GM23338 (cell line): Measurements from ENCODE around the gene LAMC3. TPM values are rescaled to one million over a fixed set of nuclear protein-coding genes. Genes with fewer than 3 reads are reported as not detected.

ENCODE experiments used
- CREB1 ChIP-seq: fragments of 250-450 bp; sonication (Bioruptor Pico); IDR thresholded peaks from 2 replicates; pipeline ENCODE4 v1.5.0; 2020; ENCODE audit warnings: low read depth, mild to moderate bottlenecking, moderate library complexity
- CTCF ChIP-seq, 2 experiments: fragments of 200-600 bp in 1 of 2; sonication (generic) in 1 of 2; conservative IDR thresholded peaks; 2 replicates each; pipeline versions ENCODE4 v1.5.1 to v1.6.1; 2016 to 2017; ENCODE audit warnings: antibody characterized with exemption in 2 of 2, low read depth in 2 of 2, mild to moderate bottlenecking in 2 of 2, moderate library complexity in 1 of 2
- EZH2 ChIP-seq: fragments of 200-600 bp; sonication (generic); IDR thresholded peaks from one replicate; pipeline ENCODE4 v1.8.0; 2017; ENCODE audit warnings: antibody characterized with exemption, mild to moderate bottlenecking, low read depth; ENCODE audit not compliant: unreplicated experiment
- EZH2phosphoT487 ChIP-seq: fragments of 200-600 bp; sonication (generic); IDR thresholded peaks from one replicate; pipeline ENCODE4 v1.8.1; 2018; ENCODE audit warnings: antibody characterized with exemption; ENCODE audit not compliant: unreplicated experiment
- JUNB ChIP-seq: IDR thresholded peaks from one replicate; pipeline ENCODE4 v1.6.1; 2016; ENCODE audit warnings: antibody characterized with exemption; ENCODE audit not compliant: unreplicated experiment
- STAT1 ChIP-seq: IDR thresholded peaks from one replicate; pipeline ENCODE4 v1.6.1; 2016; ENCODE audit warnings: antibody characterized with exemption; ENCODE audit not compliant: unreplicated experiment
- ZNF114 ChIP-seq: fragments of 250-450 bp; sonication (Bioruptor Pico); IDR thresholded peaks from 2 replicates; pipeline ENCODE4 v1.5.0; 2020; ENCODE audit warnings: mild to moderate bottlenecking, moderate library complexity
- ZNF331 ChIP-seq: fragments of 250-450 bp; sonication (Bioruptor Pico); IDR thresholded peaks from 2 replicates; pipeline ENCODE4 v1.5.0; 2020; ENCODE audit warnings: low read depth, mild to moderate bottlenecking, moderate library complexity
- polyA plus RNA-seq: library from polyadenylated mRNA; unstranded; fragments of >200 nt; fragmentation: Nextera tagmentation; extraction: Ambion mirVana; gene quantifications from 2 replicates; pipeline ENCODE4 v1.2.1, GENCODE V29; 2016
- total RNA-seq: library from RNA; depleted of rRNA; stranded (reverse); fragments of >200 nt; shearing (Covaris generic); gene quantifications from 2 replicates; pipeline ENCODE4 v1.2.3, GENCODE V29; 2014
- TF ChIP-seq, protein P1 (sequence below): fragments of 250-450 bp; sonication (Bioruptor Pico); IDR thresholded peaks from 2 replicates; pipeline ENCODE4 v1.5.0; 2020; ENCODE audit warnings: mild to moderate bottlenecking, moderate library complexity

Gene LAMC3
- total and polyA plus RNA-seq, 2 experiments from 2014 or later, result 9.0 to 27.4 TPM

DNA sequence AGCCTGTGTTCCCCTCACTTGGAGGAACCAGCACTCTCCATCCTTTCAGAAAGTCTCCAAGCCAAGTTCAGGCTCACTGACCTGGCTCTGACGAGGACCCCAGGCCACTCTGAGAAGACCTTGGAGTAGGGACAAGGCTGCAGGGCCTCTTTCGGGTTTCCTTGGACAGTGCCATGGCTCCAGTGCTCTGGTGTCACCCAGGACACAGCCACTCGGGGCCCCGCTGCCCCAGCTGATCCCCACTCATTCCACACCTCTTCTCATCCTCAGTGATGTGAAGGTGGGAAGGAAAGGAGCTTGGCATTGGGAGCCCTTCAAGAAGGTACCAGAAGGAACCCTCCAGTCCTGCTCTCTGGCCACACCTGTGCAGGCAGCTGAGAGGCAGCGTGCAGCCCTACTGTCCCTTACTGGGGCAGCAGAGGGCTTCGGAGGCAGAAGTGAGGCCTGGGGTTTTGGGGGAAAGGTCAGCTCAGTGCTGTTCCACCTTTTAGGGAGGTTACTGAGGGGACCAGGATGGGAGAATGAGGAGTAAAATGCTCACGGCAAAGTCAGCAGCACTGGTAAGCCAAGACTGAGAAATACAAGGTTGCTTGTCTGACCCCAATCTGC, 111.8 kb downstream of the LAMC3 start (continued):
- TF ChIP-seq, protein P1, sequence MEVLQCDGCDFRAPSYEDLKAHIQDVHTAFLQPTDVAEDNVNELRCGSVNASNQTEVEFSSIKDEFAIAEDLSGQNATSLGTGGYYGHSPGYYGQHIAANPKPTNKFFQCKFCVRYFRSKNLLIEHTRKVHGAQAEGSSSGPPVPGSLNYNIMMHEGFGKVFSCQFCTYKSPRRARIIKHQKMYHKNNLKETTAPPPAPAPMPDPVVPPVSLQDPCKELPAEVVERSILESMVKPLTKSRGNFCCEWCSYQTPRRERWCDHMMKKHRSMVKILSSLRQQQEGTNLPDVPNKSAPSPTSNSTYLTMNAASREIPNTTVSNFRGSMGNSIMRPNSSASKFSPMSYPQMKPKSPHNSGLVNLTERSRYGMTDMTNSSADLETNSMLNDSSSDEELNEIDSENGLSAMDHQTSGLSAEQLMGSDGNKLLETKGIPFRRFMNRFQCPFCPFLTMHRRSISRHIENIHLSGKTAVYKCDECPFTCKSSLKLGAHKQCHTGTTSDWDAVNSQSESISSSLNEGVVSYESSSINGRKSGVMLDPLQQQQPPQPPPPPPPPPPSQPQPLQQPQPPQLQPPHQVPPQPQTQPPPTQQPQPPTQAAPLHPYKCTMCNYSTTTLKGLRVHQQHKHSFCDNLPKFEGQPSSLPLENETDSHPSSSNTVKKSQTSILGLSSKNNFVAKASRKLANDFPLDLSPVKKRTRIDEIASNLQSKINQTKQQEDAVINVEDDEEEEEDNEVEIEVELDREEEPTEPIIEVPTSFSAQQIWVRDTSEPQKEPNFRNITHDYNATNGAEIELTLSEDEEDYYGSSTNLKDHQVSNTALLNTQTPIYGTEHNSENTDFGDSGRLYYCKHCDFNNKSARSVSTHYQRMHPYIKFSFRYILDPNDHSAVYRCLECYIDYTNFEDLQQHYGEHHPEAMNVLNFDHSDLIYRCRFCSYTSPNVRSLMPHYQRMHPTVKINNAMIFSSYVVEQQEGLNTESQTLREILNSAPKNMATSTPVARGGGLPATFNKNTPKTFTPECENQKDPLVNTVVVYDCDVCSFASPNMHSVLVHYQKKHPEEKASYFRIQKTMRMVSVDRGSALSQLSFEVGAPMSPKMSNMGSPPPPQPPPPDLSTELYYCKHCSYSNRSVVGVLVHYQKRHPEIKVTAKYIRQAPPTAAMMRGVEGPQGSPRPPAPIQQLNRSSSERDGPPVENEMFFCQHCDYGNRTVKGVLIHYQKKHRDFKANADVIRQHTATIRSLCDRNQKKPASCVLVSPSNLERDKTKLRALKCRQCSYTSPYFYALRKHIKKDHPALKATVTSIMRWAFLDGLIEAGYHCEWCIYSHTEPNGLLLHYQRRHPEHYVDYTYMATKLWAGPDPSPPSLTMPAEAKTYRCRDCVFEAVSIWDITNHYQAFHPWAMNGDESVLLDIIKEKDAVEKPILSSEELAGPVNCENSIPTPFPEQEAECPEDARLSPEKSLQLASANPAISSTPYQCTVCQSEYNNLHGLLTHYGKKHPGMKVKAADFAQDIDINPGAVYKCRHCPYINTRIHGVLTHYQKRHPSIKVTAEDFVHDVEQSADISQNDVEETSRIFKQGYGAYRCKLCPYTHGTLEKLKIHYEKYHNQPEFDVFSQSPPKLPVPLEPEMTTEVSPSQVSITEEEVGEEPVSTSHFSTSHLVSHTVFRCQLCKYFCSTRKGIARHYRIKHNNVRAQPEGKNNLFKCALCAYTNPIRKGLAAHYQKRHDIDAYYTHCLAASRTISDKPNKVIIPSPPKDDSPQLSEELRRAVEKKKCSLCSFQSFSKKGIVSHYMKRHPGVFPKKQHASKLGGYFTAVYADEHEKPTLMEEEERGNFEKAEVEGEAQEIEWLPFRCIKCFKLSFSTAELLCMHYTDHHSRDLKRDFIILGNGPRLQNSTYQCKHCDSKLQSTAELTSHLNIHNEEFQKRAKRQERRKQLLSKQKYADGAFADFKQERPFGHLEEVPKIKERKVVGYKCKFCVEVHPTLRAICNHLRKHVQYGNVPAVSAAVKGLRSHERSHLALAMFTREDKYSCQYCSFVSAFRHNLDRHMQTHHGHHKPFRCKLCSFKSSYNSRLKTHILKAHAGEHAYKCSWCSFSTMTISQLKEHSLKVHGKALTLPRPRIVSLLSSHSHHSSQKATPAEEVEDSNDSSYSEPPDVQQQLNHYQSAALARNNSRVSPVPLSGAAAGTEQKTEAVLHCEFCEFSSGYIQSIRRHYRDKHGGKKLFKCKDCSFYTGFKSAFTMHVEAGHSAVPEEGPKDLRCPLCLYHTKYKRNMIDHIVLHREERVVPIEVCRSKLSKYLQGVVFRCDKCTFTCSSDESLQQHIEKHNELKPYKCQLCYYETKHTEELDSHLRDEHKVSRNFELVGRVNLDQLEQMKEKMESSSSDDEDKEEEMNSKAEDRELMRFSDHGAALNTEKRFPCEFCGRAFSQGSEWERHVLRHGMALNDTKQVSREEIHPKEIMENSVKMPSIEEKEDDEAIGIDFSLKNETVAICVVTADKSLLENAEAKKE (CRISPR knock-in tag), result no peak
- TF ChIP-seq EZH2phosphoT487 (no peak), JUNB (no peak), ZNF114 (CRISPR knock-in tag) (no peak), EZH2 (no peak), ZNF331 (CRISPR knock-in tag) (no peak), STAT1 (no peak), CREB1 (CRISPR knock-in tag) (no peak), CTCF (conservative IDR thresholded peaks at IDR 0.05; ENCODE audit: low read depth in 2 of 2) (no peak)
